RWPE2 (cell line): ENCODE measurements around the gene PRRC2B.
A peak's percentile ranks its signal among the peaks of the same experiment; 100 is the strongest.

ENCODE experiments used
- ATAC-seq: fragments of 200-7000 bp; cut with Tn5 transposase; 3 replicates; pipeline ENCODE4 v1.9.1; 2021; ENCODE audit warnings: low read depth
- DNase-seq: peaks from one replicate; pipeline ENCODE4 v3.0.0-alpha.2; 2020; ENCODE audit warnings: low spot score
- H3K27ac ChIP-seq: fragments of 450-650 bp; 2 replicates; pipeline ENCODE4 v1.5.1; 2017; ENCODE audit warnings: mild to moderate bottlenecking; ENCODE audit not compliant: poor library complexity, severe bottlenecking
- H3K27me3 ChIP-seq: fragments of 250-450 bp; sonication (Bioruptor Pico); 2 replicates; pipeline ENCODE4 v1.5.1; 2021; ENCODE audit warnings: mild to moderate bottlenecking, moderate library complexity; ENCODE audit not compliant: insufficient read depth, poor library complexity, severe bottlenecking
- H3K36me3 ChIP-seq: fragments of 250-450 bp; sonication (Bioruptor Pico); 2 replicates; pipeline ENCODE4 v1.5.1; 2020; ENCODE audit warnings: low read depth, mild to moderate bottlenecking, moderate library complexity
- H3K4me1 ChIP-seq: fragments of 250-450 bp; sonication (Bioruptor Pico); 2 replicates; pipeline ENCODE4 v1.5.1; 2021; ENCODE audit warnings: mild to moderate bottlenecking, moderate library complexity; ENCODE audit not compliant: insufficient read depth, poor library complexity, severe bottlenecking
- H3K4me3 ChIP-seq: fragments of 250-450 bp; sonication (Bioruptor Pico); 2 replicates; pipeline ENCODE4 v1.5.1; 2021; ENCODE audit warnings: mild to moderate bottlenecking, moderate library complexity; ENCODE audit not compliant: severe bottlenecking
- H3K9me3 ChIP-seq: fragments of 250-450 bp; sonication (Bioruptor Pico); 2 replicates; pipeline ENCODE4 v1.5.1; 2021; ENCODE audit warnings: mild to moderate bottlenecking, moderate library complexity; ENCODE audit not compliant: severe bottlenecking
- CTCF ChIP-seq: fragments of 450-650 bp; IDR thresholded peaks from one replicate; pipeline ENCODE4 v1.5.1; 2017; ENCODE audit warnings: mild to moderate bottlenecking, moderate library complexity; ENCODE audit not compliant: poor library complexity, severe bottlenecking

Gene PRRC2B

GRCh38 chr9:131405428-131405827 is 11.5 kb downstream of the PRRC2B start:
- Histone ChIP-seq H3K4me1 (peaks cover 65% of the 10 kb centered on the region), H3K36me3 (peaks cover 17% of the 10 kb centered on the region), H3K27me3 (no peaks in the 10 kb centered on the region), H3K9me3 (no peaks in the 10 kb centered on the region), H3K27ac (peak overlapping the region; percentile 28), H3K4me3 (no peak overlapping the region)
- no peak for TF ChIP-seq CTCF
- DNase-seq (no peak), ATAC-seq (no peak)

- no peaks in the 10 kb centered on the region for H3K27me3 ChIP-seq
- no peaks in the 10 kb centered on the region for H3K9me3 ChIP-seq
- H3K4me1 ChIP-seq, result peaks cover 65% of the 10 kb centered on the region
- no peak overlapping the region for H3K4me3 ChIP-seq
- ATAC-seq (peak; percentile 4; the same call in 1 of the 3 replicates), DNase-seq (no peak)
- TF ChIP-seq CTCF, result no peak
- H3K36me3 ChIP-seq, result peaks cover 17% of the 10 kb centered on the region
- H3K27ac ChIP-seq, result peak overlapping the region; percentile 28
Observed at GRCh38 chr9:131405858-131406537, 12.1 kb downstream of the PRRC2B start.

GRCh38 chr9:131406563-131407436 is 12.9 kb downstream of the PRRC2B start:
- no peak overlapping the region for H3K4me3 ChIP-seq
- no peak for TF ChIP-seq CTCF
- DNase-seq (no peak), ATAC-seq (peak; percentile 11; the same call in 1 of the 3 replicates)
- H3K27me3 ChIP-seq, result no peaks in the 10 kb centered on the region
- peak overlapping the region; percentile 28 for H3K27ac ChIP-seq
- no peaks in the 10 kb centered on the region for H3K9me3 ChIP-seq
- H3K4me1 ChIP-seq, result peaks cover 62% of the 10 kb centered on the region
- peaks cover 17% of the 10 kb centered on the region for H3K36me3 ChIP-seq

GRCh38 chr9:131407717-131408195 is 13.9 kb downstream of the PRRC2B start:
- peaks cover 17% of the 10 kb centered on the region for H3K36me3 ChIP-seq
- no peaks in the 10 kb centered on the region for H3K9me3 ChIP-seq
- DNase-seq (no peak), ATAC-seq (0 out of 3 replicates have a peak, but pooled peaks have one; percentile 10)
- no peak overlapping the region for H3K27ac ChIP-seq
- peaks cover 53% of the 10 kb centered on the region for H3K4me1 ChIP-seq
- no peak for TF ChIP-seq CTCF
- H3K4me3 ChIP-seq, result no peak overlapping the region
- no peaks in the 10 kb centered on the region for H3K27me3 ChIP-seq
